ENCODE measurements around the gene ENPP7.

Gene ENPP7

DNA sequence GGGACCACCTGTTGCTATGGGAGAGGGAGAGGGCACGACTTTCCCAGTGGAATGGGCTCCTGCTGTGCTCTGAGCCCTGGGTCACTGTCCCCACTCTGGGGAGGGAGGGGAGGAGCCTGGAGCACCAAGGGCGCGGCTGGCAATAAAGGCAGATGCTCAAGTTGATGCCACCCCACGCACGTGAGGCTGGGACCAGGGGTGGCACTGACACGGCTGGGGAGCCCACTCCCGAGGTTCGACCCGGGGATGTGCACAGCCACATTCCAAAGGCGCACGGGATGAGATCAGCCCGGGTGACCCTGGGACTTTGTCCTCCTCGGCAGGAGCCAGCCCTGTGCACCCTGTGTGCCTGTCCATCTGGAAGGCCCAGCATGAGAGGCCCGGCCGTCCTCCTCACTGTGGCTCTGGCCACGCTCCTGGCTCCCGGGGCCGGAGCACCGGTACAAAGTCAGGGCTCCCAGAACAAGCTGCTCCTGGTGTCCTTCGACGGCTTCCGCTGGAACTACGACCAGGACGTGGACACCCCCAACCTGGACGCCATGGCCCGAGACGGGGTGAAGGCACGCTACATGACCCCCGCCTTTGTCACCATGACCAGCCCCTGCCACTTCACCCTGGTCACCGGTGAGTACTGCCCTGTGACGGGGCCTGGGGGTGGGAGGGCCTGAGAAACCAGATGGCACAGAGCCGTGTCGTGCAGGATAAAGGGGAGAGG lies at the start of gene ENPP7:
ENPP7 (plus strand) TSS at position 175 of the 715 bp plus-strand sequence; CDS start at position 372, 197 bp downstream.
- DNase-seq (ENCODE audit: low spot score): no peak

DNA sequence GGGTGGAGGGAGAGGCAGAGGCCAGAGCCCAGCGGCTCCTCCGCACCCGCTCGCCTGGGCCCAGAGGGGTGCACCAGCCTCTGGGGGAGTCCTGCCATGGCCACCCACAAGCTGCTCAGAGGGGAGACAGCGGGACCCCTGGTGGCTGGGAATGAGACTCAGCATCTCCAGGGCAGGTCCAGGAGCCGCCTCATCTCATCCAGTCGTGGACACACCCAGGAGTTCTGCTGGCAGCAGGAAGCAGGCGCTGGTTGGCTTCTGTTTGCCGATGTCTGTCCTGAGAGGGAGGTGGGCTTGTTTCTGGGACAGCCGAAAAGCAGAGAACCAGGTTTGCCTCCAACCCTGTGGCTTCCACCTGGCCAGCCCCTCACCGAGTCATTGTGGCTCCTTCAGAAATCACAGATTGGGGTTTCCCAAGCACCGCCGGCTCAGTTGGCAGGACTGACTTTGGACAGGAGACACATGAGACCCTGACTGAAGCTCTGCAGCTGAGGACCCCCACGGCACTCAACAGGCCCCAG lies 49.6 kb upstream of the ENPP7 start:
- DNase-seq (ENCODE audit: low spot score): no peak

DNA sequence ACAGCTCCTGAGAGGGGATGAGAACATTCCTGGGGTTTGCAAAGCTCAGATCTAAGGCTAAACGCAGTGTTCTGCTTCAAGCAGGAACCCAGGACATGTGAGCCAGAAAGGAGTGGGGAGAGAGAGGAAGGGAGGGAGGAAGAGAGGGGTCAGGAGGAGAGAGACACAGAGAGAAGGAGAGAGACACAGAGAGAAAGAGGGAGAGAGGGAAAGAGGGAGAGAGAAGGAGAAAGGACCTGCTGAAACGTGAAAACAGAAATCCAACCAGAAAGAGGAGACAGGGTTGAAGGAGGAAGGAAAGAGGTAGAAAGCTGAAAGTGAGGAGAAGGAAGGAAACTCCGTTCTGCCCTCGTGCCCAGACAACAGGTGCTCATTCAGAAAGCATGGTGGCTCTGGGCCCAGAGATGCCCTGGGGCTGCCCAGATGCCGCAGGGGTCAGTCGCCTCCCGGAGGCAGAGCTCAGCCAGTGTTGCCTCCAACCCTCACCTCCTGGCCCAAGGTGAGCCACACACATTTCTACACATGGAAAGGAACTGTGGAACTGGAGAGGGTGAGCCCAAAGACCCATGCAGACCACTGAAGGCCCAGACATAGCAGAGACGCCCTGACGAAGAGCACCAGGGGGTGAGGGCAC lies 49.0 kb upstream of the ENPP7 start:
- DNase-seq (ENCODE audit: low spot score): no peak

GRCh38 chr17:79683365-79683764 lies 47.4 kb upstream of the ENPP7 start:
- no peak for DNase-seq (ENCODE audit: low spot score)

GRCh38 chr17:79684132-79684985 lies 46.4 kb upstream of the ENPP7 start:
- no peak for DNase-seq (ENCODE audit: low spot score)

DNA sequence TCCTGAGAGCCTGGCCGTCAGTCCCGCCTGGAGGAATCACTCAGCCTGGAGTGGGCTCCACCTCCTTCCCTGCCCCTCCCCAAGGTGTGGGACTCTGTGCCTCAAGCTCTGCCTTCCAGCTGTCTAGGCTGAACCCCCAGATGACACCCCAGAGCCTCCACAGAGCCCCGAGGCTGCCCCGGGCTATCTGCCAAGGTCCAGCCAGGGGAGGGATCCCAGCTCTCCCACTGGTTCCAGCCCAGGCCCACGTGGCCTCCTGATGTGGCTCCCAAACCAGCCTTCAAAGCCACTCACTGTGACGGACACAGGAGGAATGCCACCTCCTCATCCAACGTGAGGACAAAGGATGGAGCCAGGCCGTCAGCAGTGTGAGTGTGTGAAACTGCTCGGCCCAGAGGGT lies 45.6 kb upstream of the ENPP7 start:
- no peak for DNase-seq (ENCODE audit: low spot score)

DNA sequence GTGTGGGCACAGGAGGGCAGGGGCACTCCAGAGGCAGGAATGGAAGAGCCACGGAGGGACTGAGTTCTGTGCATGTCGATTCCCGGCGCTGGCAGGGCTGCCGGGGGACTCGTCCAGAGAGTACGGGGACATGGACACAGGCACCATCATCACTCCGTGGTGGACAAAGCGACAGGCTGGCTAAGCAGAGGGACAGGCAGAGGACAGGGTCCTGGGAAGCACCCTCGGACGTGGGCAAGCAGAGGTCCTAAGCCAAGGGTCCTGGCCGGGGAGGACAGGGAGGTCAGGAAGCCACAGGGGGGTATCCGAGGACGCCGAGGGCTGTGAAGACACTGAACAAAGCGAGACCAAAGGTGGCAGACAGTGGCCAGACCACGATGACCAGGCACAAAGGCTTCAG lies 44.3 kb upstream of the ENPP7 start:
- no peak for DNase-seq (ENCODE audit: low spot score)

DNA sequence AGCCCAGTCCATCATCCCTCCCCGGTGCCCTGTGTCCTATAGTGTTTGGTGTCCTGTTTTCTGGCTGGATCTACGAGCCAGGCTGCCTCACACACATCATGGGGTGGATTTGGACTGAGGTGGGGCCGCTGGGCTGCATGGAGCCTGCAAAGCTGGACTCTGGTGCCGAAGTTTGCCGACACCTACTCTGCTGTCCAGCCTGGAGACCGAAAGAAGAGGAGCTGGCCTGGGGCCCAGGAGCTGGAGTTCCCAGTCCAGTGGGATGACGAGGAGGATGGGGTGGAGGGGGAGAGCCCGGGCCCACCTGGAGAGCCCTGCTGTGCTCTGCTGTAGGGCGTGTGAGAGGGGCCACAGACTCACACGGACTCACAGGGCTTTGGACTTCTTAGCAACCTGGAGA lies 40.3 kb upstream of the ENPP7 start:
- no peak for DNase-seq (ENCODE audit: low spot score)

DNA sequence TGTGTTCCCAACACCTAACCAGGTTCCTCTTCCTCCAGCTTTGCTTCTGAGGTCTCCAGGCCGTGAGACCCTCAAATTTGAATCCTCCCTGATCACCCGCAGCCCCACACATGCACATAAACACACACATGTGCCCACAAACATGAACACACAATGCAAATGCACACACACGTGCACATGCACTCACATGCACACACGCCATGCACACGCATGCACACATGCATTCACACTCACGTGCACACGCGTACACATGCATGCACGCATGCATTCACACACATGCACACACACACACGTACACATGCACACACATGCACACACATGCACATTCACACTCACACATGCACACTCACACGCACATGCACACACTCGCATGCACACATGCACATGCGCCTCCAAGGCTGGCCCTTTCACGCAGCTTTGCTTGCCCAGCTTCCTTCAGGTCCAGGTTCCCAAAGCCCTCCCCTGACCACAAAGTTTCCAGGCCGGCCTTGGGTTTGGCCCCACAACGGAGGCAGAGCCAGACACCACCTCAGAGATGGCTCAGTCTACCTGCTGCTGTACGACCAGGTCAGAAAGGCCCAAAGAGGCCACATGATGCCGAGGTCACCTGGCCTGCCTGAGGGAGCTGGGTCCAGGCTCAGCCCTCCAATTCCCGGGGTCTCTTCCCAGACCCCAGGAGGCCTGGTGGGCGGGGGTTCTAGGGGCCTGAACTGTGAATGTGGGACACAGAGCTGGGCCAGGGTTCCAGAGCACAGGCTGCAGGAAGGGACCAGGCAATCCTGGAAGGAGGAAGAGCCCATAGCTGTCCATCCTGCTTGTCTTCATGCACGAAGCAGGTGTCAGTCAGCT lies 39.5 kb upstream of the ENPP7 start:
- DNase-seq (ENCODE audit: low spot score): no peak

GRCh38 chr17:79691931-79692330 lies 38.8 kb upstream of the ENPP7 start:
- no peak for DNase-seq (ENCODE audit: low spot score)

DNA sequence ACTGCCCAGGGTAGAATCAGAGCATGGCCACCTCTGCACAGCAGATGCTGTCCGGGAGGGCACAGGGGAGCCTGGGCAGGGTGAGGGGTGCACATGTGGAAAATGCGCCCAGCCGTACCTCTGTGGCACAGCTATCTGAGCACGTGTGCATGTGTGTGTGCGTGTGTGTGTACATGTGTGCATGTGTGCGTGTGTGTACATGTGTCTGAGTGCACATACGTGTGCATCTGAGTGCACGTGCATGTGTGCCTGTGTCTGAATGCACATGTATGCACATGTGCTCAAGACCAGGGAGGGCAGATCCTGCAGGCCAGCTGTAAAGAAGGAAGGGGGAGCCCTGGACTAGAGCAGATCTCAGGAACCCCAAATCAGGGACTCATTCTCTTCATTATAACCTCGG lies 37.3 kb upstream of the ENPP7 start:
- no peak for DNase-seq (ENCODE audit: low spot score)

DNA sequence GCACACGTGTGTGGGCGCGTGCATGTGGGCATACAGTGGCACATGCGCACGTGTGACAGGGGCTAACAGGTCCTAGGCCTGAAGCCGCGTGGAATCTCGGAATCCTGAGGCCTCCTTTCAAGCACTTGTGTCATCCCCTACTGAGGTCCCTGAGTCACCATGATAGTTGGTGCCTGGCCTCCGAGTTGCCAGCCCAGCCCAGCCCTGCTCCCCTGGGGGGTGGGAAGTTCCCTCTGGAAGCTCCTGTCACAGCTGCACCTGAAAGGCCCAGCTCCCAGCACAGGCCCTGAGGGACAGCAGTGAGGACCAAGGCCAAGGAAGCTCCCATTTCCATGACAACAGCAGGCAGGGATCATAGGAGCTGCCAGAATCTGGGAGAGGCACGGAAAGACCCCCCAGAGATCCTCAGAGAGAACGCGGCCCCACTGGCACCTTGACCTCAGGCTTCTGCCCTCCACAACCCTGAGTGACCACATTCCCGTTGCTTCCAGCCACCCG lies 35.4 kb upstream of the ENPP7 start:
- DNase-seq (ENCODE audit: low spot score): no peak

DNA sequence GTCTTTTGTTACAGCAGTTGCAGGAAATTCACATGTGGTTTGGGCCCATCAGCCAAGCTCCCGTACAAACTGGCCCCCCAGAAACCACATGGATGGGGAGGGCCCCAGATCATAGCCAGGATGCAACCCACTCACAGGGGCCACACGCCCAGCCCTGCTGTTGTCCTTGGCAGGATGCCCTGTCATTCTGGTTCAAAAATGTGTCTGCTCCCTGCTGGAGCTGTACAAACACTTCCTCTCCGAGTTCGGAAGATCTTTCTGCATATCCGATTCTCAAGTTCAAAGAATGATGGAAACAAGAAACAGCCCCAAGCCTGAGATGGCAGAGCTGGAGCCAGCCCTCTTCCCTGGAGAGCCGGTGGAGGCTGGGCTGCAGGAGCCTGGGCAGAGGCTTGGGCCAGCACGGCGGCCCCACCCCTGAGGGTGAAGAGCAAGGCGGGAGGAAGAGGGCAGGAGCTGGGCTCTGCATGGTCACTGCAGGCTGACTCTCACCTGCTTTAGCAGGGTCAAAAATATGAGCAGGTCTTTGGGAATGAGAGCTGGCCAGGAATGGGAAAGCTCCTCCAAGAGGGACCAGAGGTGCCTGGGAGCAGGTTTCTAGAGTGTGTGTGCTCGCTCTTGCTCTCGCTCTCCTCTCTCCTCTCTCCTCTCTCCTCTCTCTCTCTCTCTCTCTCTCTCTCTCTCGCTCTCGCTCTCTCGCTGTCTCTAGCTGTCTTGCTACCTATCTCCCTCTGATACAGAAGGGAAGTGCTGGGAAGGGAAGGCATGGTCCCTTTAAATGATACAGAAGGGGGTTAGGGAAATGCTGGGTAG lies 34.7 kb upstream of the ENPP7 start:
- no peak for DNase-seq (ENCODE audit: low spot score)

- DNase-seq (ENCODE audit: low spot score): no peak
Measured at GRCh38 chr17:79696610-79696982, 34.1 kb upstream of the ENPP7 start.

DNA sequence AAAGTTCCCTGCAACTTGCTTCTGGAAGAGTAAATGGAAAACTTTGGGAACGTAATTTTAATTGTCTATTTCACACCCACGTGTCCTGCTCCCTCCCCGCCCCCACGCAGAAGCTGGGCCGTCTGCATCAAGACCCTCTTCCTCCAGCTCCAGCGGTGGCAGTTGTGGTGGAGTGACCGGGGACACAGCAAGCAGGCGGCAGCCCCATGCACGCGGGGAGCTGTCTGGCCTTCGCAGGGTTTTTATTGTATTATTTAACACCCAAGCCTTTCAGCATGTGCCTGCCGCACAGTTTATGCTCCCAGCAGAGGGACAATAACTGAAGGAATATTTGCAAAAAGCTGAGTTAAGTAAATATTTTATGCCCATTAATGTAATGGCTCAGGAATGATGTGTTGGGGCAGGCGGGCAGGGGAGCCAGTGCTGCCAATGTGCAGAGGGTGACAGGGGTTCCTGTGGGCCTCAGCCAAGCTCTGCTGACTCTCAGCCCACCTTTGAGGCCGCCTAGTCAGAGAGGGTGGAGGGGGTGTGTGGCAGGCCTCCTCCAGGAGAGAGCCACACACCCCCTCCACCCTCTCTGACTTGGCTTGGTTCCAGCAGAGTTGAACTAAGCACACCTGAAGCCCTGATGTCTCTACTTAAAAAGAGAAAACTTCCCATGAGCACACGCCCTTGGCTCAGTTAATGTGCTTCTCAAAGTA lies 32.4 kb upstream of the ENPP7 start:
- no peak for DNase-seq (ENCODE audit: low spot score)

GRCh38 chr17:79699386-79700036 lies 31.2 kb upstream of the ENPP7 start:
- no peak for DNase-seq (ENCODE audit: low spot score)

GRCh38 chr17:79700592-79700991 lies 30.2 kb upstream of the ENPP7 start:
- no peak for DNase-seq (ENCODE audit: low spot score)

DNA sequence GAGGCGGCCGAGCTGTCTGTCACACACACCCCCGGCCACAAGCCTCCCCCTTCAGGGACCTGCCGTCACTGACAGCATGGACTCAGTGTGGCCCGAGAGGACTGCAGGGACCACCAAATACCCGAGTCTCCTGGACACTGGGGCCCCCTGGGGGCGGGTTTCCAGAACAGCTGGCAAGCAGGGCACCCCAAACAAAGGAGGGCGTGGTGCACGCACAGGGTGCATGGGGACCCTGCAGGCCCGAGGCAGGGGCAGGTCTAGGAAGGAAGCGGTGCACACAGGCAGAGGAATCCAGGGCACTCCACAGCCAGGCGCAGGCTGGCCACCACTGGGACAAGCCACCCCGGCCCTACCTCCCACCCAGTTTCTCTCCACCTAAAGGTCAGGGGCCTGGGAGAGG lies 28.7 kb upstream of the ENPP7 start:
- DNase-seq (ENCODE audit: low spot score): no peak

DNA sequence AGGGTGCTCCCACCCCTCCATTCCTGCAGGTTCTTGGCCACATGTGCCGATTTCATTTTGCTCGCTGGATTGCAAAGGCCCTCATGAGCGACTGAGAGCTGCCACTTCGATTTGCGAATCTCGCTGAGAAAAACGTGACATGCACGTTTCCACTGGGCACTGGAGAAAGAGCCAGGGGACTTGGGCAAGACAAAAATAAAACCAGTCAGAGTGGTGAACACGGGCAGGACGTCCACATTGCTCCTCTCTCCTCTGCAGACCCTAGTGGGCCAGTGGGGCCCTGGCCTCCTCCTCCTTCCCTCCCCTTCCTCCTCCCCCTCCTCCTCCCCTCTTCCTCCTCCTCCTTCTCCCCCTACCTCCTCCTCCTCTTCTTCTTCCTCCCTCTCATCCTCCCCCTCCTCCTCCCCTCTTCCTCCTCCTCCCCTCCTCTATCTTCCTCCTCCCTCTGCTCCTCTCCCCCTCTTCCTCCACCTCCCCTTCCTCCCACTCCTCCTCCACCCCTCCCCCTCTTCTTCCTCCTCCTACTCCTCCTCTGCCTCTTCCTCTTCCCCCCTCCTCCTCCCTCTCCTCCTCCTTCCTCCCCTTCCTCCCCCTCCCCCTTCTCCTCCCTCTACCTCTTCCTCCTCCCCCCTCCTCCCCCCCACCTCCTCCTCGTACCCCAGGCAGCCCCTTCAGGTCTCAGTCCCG lies 28.1 kb upstream of the ENPP7 start:
- DNase-seq (ENCODE audit: low spot score): no peak
